ENCODE measurements around the gene ZNF3.

Gene ZNF3

GRCh38 chr7:100074841-100075240 is 6.7 kb downstream of the ZNF3 start:
- no peaks in the 10 kb centered on the region for H3K9me3 ChIP-seq (ENCODE audit: control insufficient read depth, insufficient read depth, low read depth, low read length)
- TF ChIP-seq ZNF555 (tag by site-specific recombination; conservative IDR thresholded peaks at IDR 0.05) (no peak), ZNF664 (tag by site-specific recombination; IDR thresholded peaks at IDR 0.05) (no peak), ZNF19 (tag by site-specific recombination; IDR thresholded peaks at IDR 0.05; ENCODE audit: low read depth) (no peak), ZNF837 (tag by site-specific recombination; IDR thresholded peaks at IDR 0.05) (no peak), PBX3 (CRISPR knock-in tag; IDR thresholded peaks at IDR 0.05) (no peak), HOXC10 (CRISPR knock-in tag; IDR thresholded peaks at IDR 0.05) (no peak), ZNF792 (tag by site-specific recombination; IDR thresholded peaks at IDR 0.05) (no peak), ZNF621 (tag by site-specific recombination; IDR thresholded peaks at IDR 0.05) (no peak)
- ChIA-PET CTCF (no interaction called here), POLR2A (no interaction called here)
- H3K27ac ChIP-seq (ENCODE audit: extremely low read depth, low read depth, low read length): no peak overlapping the region
- H3K4me3 ChIP-seq (ENCODE audit: low read depth, low read length): no peak overlapping the region
- no peaks in the 10 kb centered on the region for H3K4me1 ChIP-seq (ENCODE audit: control insufficient read depth, insufficient read depth, low read length)
- H3K36me3 ChIP-seq (ENCODE audit: control insufficient read depth in 2 of 2, insufficient read depth in 1 of 2, low read length in 2 of 2): peaks cover 35 to 96% of the 10 kb centered on the region in 2 experiments; a peak in 2 of 3 replicates

- TF ChIP-seq ZNF423 (tag by site-specific recombination; IDR thresholded peaks at IDR 0.05) (no peak), ZNF18 (tag by site-specific recombination; IDR thresholded peaks at IDR 0.05) (no peak), ZNF76 (tag by site-specific recombination; IDR thresholded peaks at IDR 0.05; ENCODE audit: borderline replicate concordance, low read depth) (no peak), ZBTB11 (tag by site-specific recombination; conservative IDR thresholded peaks at IDR 0.05; ENCODE audit: low read depth) (no peak), MYNN (tag by site-specific recombination; IDR thresholded peaks at IDR 0.05; ENCODE audit: borderline replicate concordance) (no peak), ZNF211 (tag by site-specific recombination; IDR thresholded peaks at IDR 0.05; ENCODE audit: low read depth) (no peak), ZNF121 (tag by site-specific recombination; IDR thresholded peaks at IDR 0.05) (no peak), BCL11B (tag by site-specific recombination; IDR thresholded peaks at IDR 0.05; ENCODE audit: low read depth) (no peak), ZNF843 (tag by site-specific recombination; IDR thresholded peaks at IDR 0.05) (no peak), ZSCAN23 (tag by site-specific recombination; IDR thresholded peaks at IDR 0.05) (no peak)
- Histone ChIP-seq H3K27ac (ENCODE audit: extremely low read depth, low read depth, low read length) (no peak overlapping the region), H3K4me3 (ENCODE audit: low read depth, low read length) (no peak overlapping the region), H3K36me3 (ENCODE audit: control insufficient read depth in 2 of 2, insufficient read depth in 1 of 2, low read length in 2 of 2) (peaks cover 30 to 77% of the 10 kb centered on the region in 2 experiments; a peak in 2 of 3 replicates), H3K9me3 (ENCODE audit: control insufficient read depth, insufficient read depth, low read depth, low read length) (no peaks in the 10 kb centered on the region), H3K4me1 (ENCODE audit: control insufficient read depth, insufficient read depth, low read length) (no peaks in the 10 kb centered on the region)
- ChIA-PET POLR2A (no interaction called here), CTCF (no interaction called here)
Observed at GRCh38 chr7:100072462-100072861, 9.1 kb downstream of the ZNF3 start.

Data from HEK293 (cell line).